Measurements from ENCODE around the gene INSRR.

INSRR gene

GRCh38 chr1:156848461-156849150, 10.3 kb downstream of the INSRR start:
- no peak for DNase-seq (ENCODE audit: low spot score)

DNA sequence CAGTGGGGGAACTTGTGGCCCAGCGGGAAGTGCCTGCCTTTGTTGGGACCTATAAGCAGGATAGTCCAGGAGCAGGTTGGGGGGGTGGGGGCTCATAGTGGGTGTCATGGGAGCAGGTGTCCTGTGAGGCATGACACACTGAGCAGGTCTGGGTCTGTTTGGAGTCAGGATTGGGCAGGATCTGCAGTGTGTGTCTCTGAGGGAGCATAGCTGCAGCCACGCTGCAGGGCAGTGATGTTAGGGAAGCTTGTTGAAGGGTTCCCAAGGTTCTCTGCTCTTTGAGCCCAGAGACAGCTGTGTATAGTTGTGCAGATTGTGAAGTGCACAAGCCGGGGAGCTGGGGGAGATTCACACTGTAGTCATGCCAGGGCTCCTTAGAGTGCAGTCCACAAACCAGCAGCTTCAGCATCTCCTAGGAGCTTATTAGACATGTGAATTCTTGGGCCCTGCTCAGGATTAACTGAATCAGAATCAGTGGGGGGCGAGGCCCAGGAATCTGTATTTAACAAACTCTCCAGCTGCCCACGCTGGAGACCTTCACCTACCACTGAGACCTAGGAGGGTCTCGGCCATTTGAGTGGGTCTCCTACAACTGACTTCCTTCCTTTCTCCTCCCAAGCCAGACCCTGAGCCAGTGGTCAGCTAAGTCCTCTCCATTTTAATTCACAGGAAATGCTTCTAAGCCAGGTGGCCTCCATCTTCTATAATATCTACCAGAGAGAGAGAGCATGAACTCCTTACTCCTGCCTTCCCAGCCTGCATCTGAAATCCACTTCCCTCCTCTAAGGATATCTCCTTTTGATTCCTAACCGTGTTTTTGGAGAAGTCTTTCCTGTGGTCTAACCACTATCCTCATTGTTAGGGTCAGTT, 11.1 kb downstream of the INSRR start:
- DNase-seq (ENCODE audit: low spot score), result no peak

DNA sequence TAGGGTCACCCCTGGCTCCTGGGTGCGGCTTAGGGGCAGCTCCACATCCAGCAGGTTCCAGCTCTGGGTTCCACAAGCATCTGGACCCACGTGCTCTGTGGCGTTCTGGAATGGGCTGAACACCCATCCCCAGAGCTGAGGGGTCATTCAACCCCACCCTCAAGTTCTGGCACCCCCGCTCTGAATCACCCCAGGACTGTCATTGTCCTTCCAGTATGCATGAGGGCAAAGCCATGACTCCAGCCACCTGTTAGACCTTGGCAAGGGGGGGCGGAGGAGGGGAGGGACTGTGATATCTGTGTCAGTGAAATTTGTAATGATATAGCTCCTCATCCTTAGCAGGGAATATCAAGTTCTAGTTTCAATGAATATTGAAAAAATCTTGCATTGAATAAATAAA, 12.3 kb downstream of the INSRR start:
- no peak for DNase-seq (ENCODE audit: low spot score)

- no peak for DNase-seq (ENCODE audit: low spot score)
Measured at GRCh38 chr1:156845953-156846545, 12.9 kb downstream of the INSRR start.

DNA sequence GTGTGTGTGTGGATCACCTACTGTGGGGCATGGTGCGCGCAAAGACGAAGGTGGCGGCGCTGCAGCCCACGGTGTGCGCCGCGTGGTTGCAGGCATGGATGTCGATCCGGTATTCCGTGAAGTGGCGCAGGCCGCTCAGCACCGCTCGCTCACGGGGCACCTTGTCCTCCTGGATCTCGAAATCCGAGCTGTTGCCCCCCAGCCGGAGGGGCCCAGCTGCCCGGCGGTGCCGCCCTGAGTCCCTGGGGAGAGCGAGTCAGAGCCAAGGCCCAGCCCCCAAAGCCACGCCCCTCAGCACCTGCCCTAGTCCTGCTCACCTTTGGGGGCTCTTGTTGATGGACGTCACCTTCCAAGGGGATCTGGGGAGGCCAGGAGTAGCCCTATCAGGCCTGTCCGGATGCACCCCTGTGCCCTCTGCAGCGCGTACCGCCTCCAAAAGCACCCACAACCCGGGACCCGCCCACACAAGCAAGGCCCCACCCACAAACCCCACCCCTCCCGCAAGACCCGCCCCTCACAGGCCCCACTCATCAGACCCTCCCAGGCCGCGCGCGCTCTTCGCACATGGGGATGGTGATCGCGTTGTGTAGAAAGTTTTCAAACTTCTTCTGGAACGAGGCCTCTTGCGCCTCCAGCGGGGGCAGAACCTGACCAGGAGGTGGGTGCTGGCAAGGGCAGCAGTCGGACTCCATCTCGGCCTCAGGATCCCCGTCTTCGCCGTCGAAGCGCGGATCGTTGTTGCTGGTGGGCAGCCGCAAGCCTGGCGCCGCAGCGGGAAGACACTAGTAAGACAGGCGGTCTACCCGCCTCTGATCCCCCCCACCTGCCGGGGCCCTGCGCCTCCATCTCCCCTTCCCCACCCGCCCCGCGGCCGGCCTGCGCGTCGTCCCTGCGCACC, 13.6 kb downstream of the INSRR start:
- no peak for DNase-seq (ENCODE audit: low spot score)

DNA sequence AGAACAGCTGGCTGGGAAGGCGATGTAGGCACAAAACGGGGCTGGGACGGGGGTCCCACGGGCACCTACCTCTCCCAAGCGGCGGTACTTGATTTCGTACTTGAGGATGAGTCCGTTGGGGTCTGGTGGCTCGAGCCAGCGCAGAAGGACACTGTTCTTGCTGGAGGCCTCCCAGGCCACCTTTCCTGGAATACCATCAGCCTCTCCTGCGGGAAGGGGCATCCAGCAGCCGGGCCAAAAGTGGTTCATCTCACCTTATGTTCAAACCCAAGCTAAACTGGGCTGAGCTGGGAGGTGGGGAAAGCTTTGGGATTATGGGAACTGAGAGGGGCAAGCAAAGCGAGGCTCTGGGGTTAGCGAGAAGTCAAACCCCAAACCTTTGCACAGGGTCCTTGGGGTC, 14.3 kb downstream of the INSRR start:
- DNase-seq (ENCODE audit: low spot score), result no peak

GRCh38 chr1:156844102-156844501, 14.8 kb downstream of the INSRR start:
- DNase-seq (ENCODE audit: low spot score), result no peak

DNA sequence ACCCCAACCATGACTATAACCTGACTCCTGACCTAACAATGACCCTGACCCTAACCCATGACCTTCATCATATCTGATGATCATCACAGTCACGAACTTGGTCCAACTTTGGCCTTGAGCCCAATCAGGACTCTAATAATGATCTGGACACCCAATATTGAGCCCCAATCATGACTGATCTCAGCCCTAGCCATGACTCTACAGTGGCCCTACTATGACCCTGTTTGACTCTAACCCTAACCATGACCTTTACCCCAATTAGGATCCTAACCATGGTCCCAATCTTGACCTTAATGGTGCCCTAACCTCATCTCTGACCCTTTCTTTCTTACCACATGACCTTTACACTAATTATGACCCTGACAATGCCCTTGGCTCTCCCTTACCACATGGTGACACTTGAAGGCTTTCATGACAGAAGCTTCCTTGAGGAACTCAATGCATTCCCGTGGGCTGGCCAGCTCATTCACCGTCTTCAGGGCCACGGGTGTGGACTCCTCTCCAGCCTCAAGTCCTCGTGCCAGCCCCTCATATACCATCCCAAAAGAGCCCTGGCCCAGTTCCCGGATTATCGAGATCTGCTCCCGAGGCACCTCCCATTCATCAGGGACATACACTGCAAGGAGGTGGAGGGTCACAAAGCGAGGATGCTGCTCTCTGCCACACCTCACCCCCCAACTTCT, 16.2 kb downstream of the INSRR start:
- no peak for DNase-seq (ENCODE audit: low spot score)

DNA sequence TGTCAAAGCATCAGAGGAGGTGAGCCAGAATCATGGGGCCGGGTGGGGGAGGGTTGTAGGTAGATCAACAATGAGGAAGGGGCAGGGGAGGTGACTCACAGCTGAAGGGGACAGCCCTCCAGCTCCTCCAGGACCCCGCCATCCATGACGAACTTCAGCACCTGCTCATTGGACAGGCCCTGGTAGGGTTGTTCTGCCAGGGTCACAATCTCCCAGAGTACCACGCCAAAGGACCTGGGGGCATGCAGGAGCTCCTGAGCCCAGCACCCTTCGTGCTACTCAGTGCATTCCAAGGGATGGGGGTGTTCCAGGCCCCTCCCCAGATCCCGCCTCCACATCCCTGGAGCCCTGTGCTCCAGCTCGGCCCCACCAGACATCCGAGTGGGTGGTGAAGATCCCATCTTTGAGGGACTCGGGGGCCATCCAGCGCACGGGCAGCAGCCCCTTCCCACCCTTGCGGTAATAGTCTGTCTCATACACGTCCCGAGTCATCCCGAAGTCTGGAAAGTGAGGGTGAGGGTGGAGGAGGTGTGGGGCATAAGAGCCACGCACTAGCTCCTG, 17.5 kb downstream of the INSRR start:
- no peak for DNase-seq (ENCODE audit: low spot score)

- no peak for DNase-seq (ENCODE audit: low spot score)
Measured at GRCh38 chr1:156840898-156841279, 18.0 kb downstream of the INSRR start.

GRCh38 chr1:156840186-156840897, 18.6 kb downstream of the INSRR start:
- no peak for DNase-seq (ENCODE audit: low spot score)

DNA sequence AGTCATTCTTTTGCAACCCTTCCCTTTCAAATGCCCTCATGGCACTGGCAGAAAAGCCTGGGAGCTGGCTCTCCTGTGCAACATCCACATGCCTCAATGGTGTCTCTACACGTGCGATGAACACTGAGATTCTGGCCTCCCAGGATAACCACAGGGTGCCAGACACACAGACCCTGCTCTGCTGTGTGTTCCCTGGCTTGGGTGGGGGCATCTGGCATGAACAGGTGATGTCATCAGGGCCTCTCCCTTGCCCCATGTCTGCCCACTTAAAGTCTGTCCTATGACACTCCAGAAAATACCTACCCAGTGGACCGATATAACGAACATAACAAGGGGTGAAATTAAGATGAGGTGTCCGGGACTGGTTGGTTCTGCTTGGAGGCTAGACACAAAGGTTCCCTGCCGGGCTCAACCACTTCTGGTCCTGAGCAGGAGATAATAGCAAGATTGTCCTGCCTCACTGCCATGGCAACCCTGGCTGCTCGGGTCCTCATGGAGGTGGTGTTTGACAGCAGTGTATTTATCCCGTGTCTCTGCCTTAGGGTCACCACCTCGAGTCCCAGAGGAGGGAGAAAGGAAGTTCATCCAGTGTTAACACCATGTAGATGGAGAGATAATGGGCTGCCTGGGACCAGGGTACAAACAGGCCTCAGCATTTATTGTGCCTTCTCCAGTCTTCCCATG, 19.3 kb downstream of the INSRR start:
- DNase-seq (ENCODE audit: low spot score), result no peak

DNA sequence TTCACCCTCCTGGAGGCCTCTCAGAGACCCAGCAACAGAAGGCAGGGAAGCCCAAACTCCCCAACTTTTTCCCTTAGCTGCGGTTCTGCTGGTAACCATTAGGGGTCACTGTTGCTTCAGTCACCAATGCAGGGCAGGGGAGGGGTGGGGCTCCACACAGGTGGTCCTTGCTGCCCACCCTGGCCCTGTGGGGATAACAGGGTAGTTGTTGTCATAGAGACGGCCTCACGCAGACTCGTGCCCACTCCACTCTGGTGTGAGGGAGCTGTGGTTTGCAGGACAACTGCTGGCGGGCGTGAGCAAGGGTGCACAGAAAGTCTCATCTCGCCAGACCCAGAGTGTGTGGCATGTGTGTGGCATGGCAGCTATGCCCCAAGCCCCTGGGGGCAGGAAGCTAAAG, 19.9 kb downstream of the INSRR start:
- DNase-seq (ENCODE audit: low spot score), result no peak

DNA sequence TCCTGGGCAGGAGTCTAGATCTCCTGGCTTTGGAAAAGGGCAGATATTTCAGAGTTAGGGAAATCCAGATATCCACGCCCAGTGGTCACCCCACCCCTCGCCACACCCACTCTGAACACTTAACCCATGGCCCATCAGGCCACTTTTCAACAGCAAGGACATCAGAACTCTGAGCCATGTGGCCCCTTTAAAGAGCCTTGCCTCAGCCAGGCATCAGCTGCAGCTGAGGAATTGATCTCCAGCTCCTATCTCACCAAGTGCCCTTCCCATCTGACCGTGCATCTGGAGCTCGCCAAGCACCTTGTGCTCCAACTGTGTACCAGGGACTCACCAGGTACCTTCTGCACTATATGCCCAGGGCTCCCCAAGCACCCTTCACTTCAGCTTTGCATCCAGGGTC, 22.0 kb downstream of the INSRR start:
- DNase-seq (ENCODE audit: low spot score), result no peak

GRCh38 chr1:156836041-156836654, 22.8 kb downstream of the INSRR start:
- DNase-seq (ENCODE audit: low spot score), result no peak

DNA sequence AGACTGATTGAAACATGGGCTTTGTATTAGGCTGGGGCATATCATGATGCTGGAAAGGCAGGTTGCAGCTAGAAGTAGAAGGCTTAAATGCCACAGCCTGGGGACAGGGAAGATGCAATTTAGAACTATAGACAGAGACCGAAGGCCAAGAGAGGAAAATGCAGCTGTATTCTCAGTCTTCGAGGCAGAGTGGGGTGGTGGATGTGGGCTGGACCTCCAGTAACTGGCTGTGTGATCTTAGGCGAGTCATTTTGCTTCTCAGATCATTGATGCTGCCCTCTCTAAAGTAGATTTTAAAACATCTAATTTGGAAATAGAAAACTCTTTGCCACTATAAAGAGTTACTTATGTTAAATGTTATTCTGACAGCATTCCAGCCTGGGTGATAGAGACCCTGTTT, 24.6 kb downstream of the INSRR start:
- DNase-seq (ENCODE audit: low spot score), result no peak

- DNase-seq (ENCODE audit: low spot score), result no peak
Measured at GRCh38 chr1:156833603-156834002, 25.3 kb downstream of the INSRR start.

- DNase-seq (ENCODE audit: low spot score), result no peak
Measured at GRCh38 chr1:156832434-156832833, 26.5 kb downstream of the INSRR start.

GRCh38 chr1:156828400-156829124, 30.4 kb downstream of the INSRR start:
- DNase-seq (ENCODE audit: low spot score), result no peak

Data from SW480 (cell line).